NCI-H345 treated with DMSO at 0.1 percent for 48 hours (cell line): ENCODE data around the gene ABCD4.
A peak's percentile ranks its signal among the peaks of the same experiment; 100 is the strongest.
"Not testable (repeated sequence)": the region's sequence is repeated elsewhere in the genome, so short reads cannot be mapped to it uniquely, and the experiment has no call there.

Experiments used
- DNase-seq: peaks from one replicate; lab custom pipeline; 2025; ENCODE audit not compliant: unreplicated experiment; lab: John Stamatoyannopoulos, UW

ABCD4 gene

GRCh38 chr14:74302634-74303569 lies at the start of gene ABCD4:
Gene ABCD4, minus strand, starts transcription at chr14:74302934. Its CDS starts 22 bp downstream, at chr14:74302912.
- DNase-seq = peak; percentile 81

GRCh38 chr14:74350928-74351323 lies 48.2 kb upstream of the ABCD4 start:
- DNase-seq = no peak

- DNase-seq = no peak
Observed at GRCh38 chr14:74350211-74350927, 47.6 kb upstream of the ABCD4 start.

- no peak for DNase-seq
Observed at GRCh38 chr14:74349757-74350156, 47.0 kb upstream of the ABCD4 start.

GRCh38 chr14:74348735-74349463 lies 46.2 kb upstream of the ABCD4 start:
- DNase-seq = no peak

GRCh38 chr14:74348241-74348734 lies 45.6 kb upstream of the ABCD4 start, which contains the start of gene VRTN:
Gene VRTN, plus strand, starts transcription at chr14:74348471. Its CDS starts 8,313 bp downstream, at chr14:74356784.
- no peak for DNase-seq

- DNase-seq = no peak
Observed at GRCh38 chr14:74347795-74348100, 45.0 kb upstream of the ABCD4 start.

GRCh38 chr14:74347097-74347794 lies 44.5 kb upstream of the ABCD4 start:
- DNase-seq = no peak

- DNase-seq = no peak
Observed at GRCh38 chr14:74346341-74346740, 43.6 kb upstream of the ABCD4 start.

- DNase-seq = no peak
Observed at GRCh38 chr14:74333909-74334308, 31.2 kb upstream of the ABCD4 start.

GRCh38 chr14:74329950-74330552 lies 27.3 kb upstream of the ABCD4 start:
- DNase-seq = not testable (repeated sequence)

- DNase-seq = peak; percentile 61
Observed at GRCh38 chr14:74326369-74327152, 23.8 kb upstream of the ABCD4 start.

GRCh38 chr14:74325446-74325845 lies 22.7 kb upstream of the ABCD4 start:
- no peak for DNase-seq

- no peak for DNase-seq
Observed at GRCh38 chr14:74324931-74325361, 22.2 kb upstream of the ABCD4 start.

- no peak for DNase-seq
Observed at GRCh38 chr14:74314576-74314975, 11.8 kb upstream of the ABCD4 start.

- no peak for DNase-seq
Observed at GRCh38 chr14:74313601-74314000, 10.9 kb upstream of the ABCD4 start.

- no peak for DNase-seq
Observed at GRCh38 chr14:74312161-74312560, 9.4 kb upstream of the ABCD4 start.

GRCh38 chr14:74309125-74310022 lies 6.6 kb upstream of the ABCD4 start:
- DNase-seq = no peak
